ENCODE data around the gene RAVER1.
A peak's percentile ranks its signal among the peaks of the same experiment; 100 is the strongest.
"Not testable (repeated sequence)": the region's sequence is repeated elsewhere in the genome, so short reads cannot be mapped to it uniquely, and the experiment has no call there.

The RAVER1 gene, protein sequence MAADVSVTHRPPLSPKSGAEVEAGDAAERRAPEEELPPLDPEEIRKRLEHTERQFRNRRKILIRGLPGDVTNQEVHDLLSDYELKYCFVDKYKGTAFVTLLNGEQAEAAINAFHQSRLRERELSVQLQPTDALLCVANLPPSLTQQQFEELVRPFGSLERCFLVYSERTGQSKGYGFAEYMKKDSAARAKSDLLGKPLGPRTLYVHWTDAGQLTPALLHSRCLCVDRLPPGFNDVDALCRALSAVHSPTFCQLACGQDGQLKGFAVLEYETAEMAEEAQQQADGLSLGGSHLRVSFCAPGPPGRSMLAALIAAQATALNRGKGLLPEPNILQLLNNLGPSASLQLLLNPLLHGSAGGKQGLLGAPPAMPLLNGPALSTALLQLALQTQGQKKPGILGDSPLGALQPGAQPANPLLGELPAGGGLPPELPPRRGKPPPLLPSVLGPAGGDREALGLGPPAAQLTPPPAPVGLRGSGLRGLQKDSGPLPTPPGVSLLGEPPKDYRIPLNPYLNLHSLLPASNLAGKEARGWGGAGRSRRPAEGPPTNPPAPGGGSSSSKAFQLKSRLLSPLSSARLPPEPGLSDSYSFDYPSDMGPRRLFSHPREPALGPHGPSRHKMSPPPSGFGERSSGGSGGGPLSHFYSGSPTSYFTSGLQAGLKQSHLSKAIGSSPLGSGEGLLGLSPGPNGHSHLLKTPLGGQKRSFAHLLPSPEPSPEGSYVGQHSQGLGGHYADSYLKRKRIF

DNA sequence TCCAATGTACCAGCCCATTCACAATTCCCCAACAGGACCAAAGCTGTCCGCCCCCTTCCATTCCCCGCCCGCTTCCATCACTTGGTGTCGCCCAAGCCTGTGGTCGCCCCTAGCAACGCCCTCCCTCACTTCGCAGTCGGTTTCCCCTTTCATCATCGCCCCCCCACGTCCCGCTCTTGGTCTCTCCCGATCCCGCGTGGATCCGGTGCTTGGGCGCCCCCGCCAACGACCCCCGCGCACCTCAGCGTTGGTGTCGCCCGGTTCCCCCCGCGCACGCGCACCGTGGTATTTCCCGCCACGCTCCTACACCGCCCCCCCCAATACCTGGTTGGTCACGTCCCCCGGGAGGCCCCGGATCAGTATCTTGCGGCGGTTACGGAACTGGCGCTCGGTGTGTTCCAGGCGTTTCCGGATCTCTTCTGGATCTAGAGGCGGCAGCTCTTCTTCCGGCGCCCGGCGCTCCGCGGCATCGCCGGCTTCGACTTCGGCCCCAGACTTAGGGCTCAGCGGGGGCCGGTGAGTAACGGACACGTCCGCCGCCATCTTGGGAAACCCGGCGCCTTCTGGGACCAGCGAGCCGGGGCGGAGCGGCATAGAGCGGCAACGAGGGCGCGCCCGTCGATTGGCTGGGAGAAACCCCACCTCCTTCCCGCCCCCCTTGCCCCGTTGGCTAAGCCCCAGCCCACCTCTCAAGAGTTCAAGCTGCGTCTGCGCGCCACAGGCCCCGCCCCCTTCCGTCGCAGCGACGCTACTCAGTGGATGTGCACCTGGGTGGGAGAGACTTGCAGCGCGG lies at the start of gene RAVER1:
Gene RAVER1, minus strand, starts transcription at position 565 of the 793 bp plus-strand sequence. Its CDS starts 22 bp downstream, at position 543.
- DNase-seq (ENCODE audit: low read depth) = peak; percentile 98

- DNase-seq (ENCODE audit: low read depth) = not testable (repeated sequence)
These were observed 49.8 kb upstream of the RAVER1 start for GRCh38 chr19:10383223-10383499.

GRCh38 chr19:10380313-10381102 lies 47.2 kb upstream of the RAVER1 start, which contains the start of gene TYK2:
Gene TYK2 (minus strand): TSS chr19:10380572. CDS start chr19:10378406, 2,166 bp downstream.
- DNase-seq (ENCODE audit: low read depth) = peak; percentile 92

- no peak for DNase-seq (ENCODE audit: low read depth)
These were observed 46.6 kb upstream of the RAVER1 start for GRCh38 chr19:10379880-10380312.

DNA sequence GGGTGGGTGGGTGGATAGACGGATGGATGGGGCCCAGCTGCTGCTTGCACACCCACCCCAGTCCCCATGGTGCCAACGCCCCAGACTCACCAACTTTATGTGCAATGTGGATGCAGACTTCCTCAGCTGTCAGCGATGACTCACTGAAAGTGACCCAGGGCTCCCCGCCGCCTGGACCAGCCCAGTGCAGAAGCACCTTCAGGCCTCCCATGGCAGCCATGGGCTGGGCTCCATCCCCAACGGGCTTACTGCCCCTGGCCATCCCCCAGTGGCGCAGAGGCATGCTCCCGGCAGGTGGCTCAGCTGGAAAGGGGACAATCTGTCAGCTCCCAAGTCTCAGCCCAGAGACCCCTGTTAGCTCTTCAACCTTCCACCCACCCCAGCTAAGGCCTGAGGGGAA lies 44.8 kb upstream of the RAVER1 start:
- DNase-seq (ENCODE audit: low read depth) = no peak

- not testable (repeated sequence) for DNase-seq (ENCODE audit: low read depth)
These were observed 43.9 kb upstream of the RAVER1 start for GRCh38 chr19:10377140-10377640.

- no peak for DNase-seq (ENCODE audit: low read depth)
These were observed 41.6 kb upstream of the RAVER1 start for GRCh38 chr19:10374931-10375330.

DNA sequence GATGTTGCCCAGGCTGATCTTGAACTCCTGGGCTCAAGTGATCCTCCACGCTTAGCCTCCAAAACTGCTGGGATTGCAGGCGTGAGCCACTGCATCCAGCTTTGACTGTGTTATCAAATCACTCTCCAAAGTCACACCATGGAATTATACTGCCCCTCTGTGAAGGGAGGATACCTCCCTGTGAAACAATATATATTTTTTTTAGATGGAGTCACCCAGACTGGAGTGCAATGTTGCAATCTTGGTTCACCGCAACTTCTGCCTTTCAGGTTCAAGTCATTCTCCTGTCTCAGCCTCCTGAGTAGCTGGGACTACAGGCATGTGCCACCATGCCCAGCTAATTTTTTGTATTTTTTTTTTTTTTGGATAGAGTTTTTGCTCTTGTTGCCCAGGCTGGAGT lies 39.4 kb upstream of the RAVER1 start:
- no peak for DNase-seq (ENCODE audit: low read depth)

DNA sequence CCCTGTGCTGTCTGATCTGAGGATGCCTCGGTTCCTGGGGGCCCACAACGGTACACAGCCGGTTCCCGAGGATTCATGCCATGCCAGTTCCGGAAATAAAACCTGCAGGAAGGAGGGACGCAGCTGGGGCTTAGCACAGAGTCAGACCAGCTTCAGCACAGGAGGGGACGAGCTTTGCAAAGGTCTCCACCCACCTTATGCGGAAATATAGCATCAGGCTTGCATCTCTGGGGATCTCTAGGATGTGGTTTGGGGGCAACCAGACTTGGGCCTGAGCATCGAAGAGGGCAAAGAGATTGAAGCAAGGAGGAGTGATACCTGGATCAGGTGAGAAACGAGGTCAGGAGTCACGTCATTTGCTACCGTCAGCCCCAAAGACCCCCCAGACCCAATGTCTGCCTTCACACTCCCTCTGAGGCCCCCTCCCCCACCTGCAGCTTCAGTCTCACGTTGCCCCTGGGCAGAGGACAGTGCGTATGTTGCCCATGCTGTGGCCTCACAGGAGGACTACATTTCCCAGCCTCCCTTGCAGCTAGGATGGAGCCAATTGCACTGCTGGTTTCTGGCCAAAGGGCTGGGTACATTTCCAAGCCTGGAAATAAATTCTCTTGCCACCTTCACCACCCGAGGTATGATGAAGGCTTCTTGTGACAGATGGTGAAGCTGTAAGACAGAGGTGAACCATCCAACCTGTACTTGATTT lies 34.9 kb upstream of the RAVER1 start:
- DNase-seq (ENCODE audit: low read depth) = no peak

- not testable (repeated sequence) for DNase-seq (ENCODE audit: low read depth)
These were observed 33.7 kb upstream of the RAVER1 start for GRCh38 chr19:10366950-10367512.

GRCh38 chr19:10365518-10365917 lies 32.2 kb upstream of the RAVER1 start:
- no peak for DNase-seq (ENCODE audit: low read depth)

DNA sequence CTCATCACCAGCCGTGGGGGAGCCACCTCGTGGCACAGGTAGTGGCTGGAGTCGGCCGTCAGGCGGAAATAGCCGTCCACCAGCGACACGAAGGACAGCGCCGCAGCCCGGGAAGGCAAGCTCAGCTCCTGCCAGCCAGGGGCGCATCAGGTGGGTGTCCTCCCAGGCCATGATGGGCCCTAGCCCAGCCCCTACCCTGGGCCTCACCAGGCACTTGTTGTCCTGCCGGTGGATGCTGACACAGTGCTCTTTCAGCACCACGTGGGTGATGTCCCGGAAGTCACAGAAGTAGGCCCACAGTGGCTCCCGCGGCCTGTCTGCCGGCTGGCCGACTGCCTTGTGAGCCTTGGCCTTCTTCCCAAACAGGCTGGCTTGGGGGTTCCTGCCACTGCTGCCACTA lies 31.3 kb upstream of the RAVER1 start:
- no peak for DNase-seq (ENCODE audit: low read depth)

DNA sequence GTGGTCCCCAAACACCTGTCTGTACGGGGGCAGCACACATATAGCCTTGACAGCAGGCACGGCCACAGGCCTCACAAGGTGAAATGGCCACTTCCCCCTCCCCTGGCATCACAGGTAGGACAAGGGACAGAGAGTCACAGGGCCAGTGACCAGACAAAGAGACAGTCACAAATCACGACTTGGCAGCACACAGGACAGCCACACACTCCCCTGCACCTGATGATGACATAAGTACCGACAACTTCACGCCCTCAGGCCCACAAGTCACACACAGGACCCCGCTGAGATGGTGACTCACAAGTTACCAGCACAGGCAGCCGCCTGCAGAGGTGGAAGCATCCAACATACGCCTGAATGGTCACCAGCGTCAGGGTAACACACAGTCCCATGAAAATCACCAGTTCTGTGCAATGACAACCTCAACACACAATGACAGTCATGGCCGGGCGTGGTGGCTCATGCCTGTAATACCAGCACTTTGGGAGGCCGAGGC lies 30.5 kb upstream of the RAVER1 start:
- no peak for DNase-seq (ENCODE audit: low read depth)

DNA sequence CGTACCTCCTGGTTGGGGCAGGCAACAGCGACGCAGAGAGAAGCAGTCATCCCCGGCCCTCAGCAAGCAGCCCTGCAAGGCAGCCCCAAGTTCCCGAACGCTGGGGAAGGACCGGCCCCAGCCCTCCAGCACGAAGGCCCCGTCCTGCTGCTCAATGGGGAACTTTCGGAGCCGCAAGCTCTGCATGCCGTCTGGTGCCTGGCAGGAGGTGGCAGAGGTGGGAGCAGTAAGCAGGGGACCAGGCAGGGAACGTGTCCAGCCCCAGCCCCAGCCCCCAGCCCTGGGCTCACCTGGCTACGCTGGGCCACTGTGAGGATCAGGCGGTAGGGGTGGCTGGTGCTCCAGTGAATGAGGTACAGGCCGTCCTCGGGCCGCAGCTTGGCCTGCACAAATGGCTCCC lies 28.9 kb upstream of the RAVER1 start:
- no peak for DNase-seq (ENCODE audit: low read depth)

DNA sequence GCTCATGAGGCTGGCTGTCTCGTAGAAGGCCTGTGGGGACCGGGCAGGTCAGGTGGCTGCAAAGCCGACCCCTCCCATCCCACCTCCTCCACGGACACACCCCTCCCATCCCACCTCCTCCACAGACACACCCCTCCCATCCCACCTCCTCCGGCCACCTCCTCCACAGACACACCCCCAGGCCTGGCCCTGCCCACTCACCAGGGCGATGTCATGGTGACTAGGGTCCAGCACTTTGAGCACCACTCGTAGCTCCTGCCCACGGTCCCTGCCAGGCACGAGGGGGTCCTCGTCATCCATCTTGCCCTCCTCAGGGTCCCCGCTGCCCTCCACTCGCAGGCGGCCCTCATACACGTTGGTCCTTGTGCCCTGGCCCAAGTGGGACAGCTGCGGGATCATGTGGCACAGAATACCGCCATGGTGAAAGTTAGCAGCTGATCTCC lies 28.3 kb upstream of the RAVER1 start:
- DNase-seq (ENCODE audit: low read depth) = no peak

DNA sequence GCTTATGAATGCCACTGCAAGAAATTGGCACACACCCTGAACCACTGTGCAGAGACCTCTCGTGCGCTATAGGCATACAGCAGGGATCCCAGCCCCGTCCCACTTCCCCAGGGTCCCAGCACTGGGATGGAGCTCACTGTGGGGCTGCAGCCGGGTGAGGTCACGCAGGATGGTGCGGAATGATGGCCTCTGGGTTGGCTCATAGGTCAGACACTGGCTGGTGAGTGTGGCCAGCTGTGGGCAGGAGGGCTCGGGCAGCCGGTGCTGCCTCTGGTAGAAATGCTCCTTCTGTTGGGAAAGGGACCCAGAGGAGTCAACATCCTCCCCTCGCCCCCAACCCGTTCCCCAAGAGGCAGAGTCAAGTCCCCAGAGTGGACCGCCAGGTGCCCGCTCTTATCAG lies 23.1 kb upstream of the RAVER1 start:
- DNase-seq (ENCODE audit: low read depth) = no peak

GRCh38 chr19:10353793-10354391 lies 20.6 kb upstream of the RAVER1 start:
- DNase-seq (ENCODE audit: low read depth) = peak; percentile 45

- DNase-seq (ENCODE audit: low read depth) = no peak
These were observed 19.7 kb upstream of the RAVER1 start for GRCh38 chr19:10352764-10353671.

DNA sequence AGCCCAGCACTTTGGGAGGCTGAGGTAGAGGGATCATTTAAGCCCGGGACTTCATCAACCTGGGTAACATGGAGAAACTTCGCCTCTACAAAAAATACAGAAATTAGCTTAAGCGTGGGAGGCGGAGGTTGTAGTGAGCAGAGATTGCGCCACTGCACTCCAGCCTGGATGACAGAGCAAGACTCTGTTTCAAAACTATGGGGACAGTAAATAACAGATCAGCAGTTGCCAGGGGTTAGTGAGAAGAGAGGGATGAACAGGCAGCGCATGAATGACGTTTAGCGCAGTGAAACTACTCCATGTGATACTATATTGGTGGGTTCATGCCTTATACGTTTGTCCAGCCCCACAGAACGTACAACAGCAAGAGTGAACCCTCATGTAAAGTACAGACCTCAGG lies 13.2 kb upstream of the RAVER1 start:
- no peak for DNase-seq (ENCODE audit: low read depth)
